Natural killer cell (primary cell): ENCODE data around the gene MACROD2. TPM values are rescaled to one million over a fixed set of nuclear protein-coding genes. Genes with fewer than 3 reads are reported as not detected.

Experiments
- ATAC-seq, 3 donors: fragments of 150-1000 bp in 2 of 3; fragments of 200-7000 bp in 1 of 3; cut with Tn5 transposase; 1 replicate in 1 of 3; 2 replicates in 2 of 3; pipeline ENCODE4 v1.10.0; 2021; ENCODE audit warnings: mild to moderate bottlenecking in 2 of 3, moderate library complexity in 2 of 3
- DNase-seq, 2 donors: peaks; one replicate each; pipeline versions ENCODE4 v3.0.0 to v3.0.0-alpha.2; 2013 to 2021; ENCODE audit warnings: mixed read lengths in 1 of 2
- H3K27ac ChIP-seq: one replicate; pipeline ENCODE4 v1.5.1; 2013; ENCODE audit warnings: mild to moderate bottlenecking, low read length
- H3K27me3 ChIP-seq: one replicate; pipeline ENCODE4 v1.6.1; 2013; ENCODE audit warnings: low read length; ENCODE audit not compliant: control insufficient read depth, insufficient read depth
- H3K36me3 ChIP-seq: one replicate; pipeline ENCODE4 v1.6.1; 2013; ENCODE audit warnings: low read length; ENCODE audit not compliant: control insufficient read depth, insufficient read depth
- H3K4me1 ChIP-seq: one replicate; pipeline ENCODE4 v1.6.1; 2013; ENCODE audit warnings: low read length; ENCODE audit not compliant: control insufficient read depth, insufficient read depth
- H3K4me3 ChIP-seq: one replicate; pipeline ENCODE4 v1.5.1; 2013; ENCODE audit warnings: low read length
- H3K9me3 ChIP-seq: one replicate; pipeline ENCODE4 v1.6.1; 2013; ENCODE audit warnings: low read length; ENCODE audit not compliant: control insufficient read depth, insufficient read depth
- H3K27ac Mint-ChIP-seq, 2 donors: one replicate each; pipeline ENCODE4 v1.8.0; 2022; ENCODE audit warnings: mild to moderate bottlenecking in 2 of 2, mixed read lengths in 2 of 2, moderate library complexity in 1 of 2
- H3K27me3 Mint-ChIP-seq, 2 donors: one replicate each; pipeline ENCODE4 v1.8.0; 2022; ENCODE audit warnings: low read depth in 2 of 2, mixed read lengths in 2 of 2
- H3K36me3 Mint-ChIP-seq: one replicate; pipeline ENCODE4 v1.8.0; 2022; ENCODE audit warnings: mixed read lengths
- H3K4me1 Mint-ChIP-seq, 2 donors: one replicate each; pipeline ENCODE4 v1.8.0; 2022; ENCODE audit warnings: mixed read lengths in 2 of 2
- H3K4me3 Mint-ChIP-seq: one replicate; pipeline ENCODE4 v1.8.0; 2022; ENCODE audit warnings: mild to moderate bottlenecking, moderate library complexity, mixed read lengths
- H3K9me3 Mint-ChIP-seq, 2 donors: one replicate each; pipeline ENCODE4 v1.8.0; 2022; ENCODE audit warnings: mixed read lengths in 2 of 2
- CTCF ChIP-seq: fragments of 200-600 bp; IDR thresholded peaks from one replicate; pipeline ENCODE4 v1.8.0; 2022; ENCODE audit warnings: antibody characterized with exemption
- WGBS: methylation state at CpG from one replicate; pipeline ENCODE4 v1.1.7; 2013; ENCODE audit warnings: missing lambda C conversion rate; ENCODE audit not compliant: insufficient coverage; 5-methylcytosine and 5-hydroxymethylcytosine counted together
- intact Hi-C: fragments of 100-400 bp; cut with micrococcal nuclease; formaldehyde crosslinking; loops from one replicate; pipeline ENCODE4 v1.14.2; 2022
- total RNA-seq, 4 donors: library from RNA; stranded (reverse); fragments of 120-200 nt in 1 of 4; gene quantifications; one replicate each; pipeline versions ENCODE4 v1.2.3 to v1.2.4, GENCODE V29; 2013 to 2022

MACROD2 gene
- total RNA-seq, 3 donors from 2014 or later (not counting 1 experiment from before 2014, with no cell fraction given) = 0.19 to 0.88 TPM; not detected in 1

GRCh38 chr20:15069355-15069754 is 1074.0 kb downstream of the MACROD2 start:
- DNase-seq = no peak

GRCh38 chr20:15071085-15071808 is 1075.9 kb downstream of the MACROD2 start:
- H3K9me3 Mint-ChIP-seq = peaks cover 12 to 17% of the 10 kb centered on the region in 2 donors
- Histone ChIP-seq H3K9me3 (no peaks in the 10 kb centered on the region), H3K27ac (no peak overlapping the region), H3K36me3 (no peaks in the 10 kb centered on the region), H3K4me1 (no peaks in the 10 kb centered on the region), H3K27me3 (no peaks in the 10 kb centered on the region), H3K4me3 (no peak overlapping the region)
- WGBS = 88% methylated on average over 2 of the region's 2 CpGs
- H3K36me3 Mint-ChIP-seq = no peaks in the 10 kb centered on the region
- no peaks in the 10 kb centered on the region for H3K27me3 Mint-ChIP-seq
- H3K4me3 Mint-ChIP-seq = no peak overlapping the region
- no peak overlapping the region for H3K27ac Mint-ChIP-seq
- intact Hi-C loops = loop anchor here (10.0 kb wide), 1 partner anchor 56 kb away; no protein-coding TSS in a partner anchor
- no peak for TF ChIP-seq CTCF
- H3K4me1 Mint-ChIP-seq = no peaks in the 10 kb centered on the region
- no peak for ATAC-seq
- no peak for DNase-seq

More at GRCh38 chr20:15069355-15069754, 1074.0 kb downstream of the MACROD2 start:
- Histone ChIP-seq H3K36me3 (no peaks in the 10 kb centered on the region), H3K4me3 (no peak overlapping the region), H3K27me3 (no peaks in the 10 kb centered on the region), H3K9me3 (no peaks in the 10 kb centered on the region), H3K27ac (no peak overlapping the region), H3K4me1 (no peaks in the 10 kb centered on the region)
- ATAC-seq = no peak
- H3K36me3 Mint-ChIP-seq = no peaks in the 10 kb centered on the region
- TF ChIP-seq CTCF = no peak
- intact Hi-C loops = no loop called here
- H3K27me3 Mint-ChIP-seq = no peaks in the 10 kb centered on the region
- H3K4me1 Mint-ChIP-seq = no peaks in the 10 kb centered on the region
- 84% methylated on average over 2 of the region's 2 CpGs for WGBS
- no peak overlapping the region for H3K27ac Mint-ChIP-seq
- H3K4me3 Mint-ChIP-seq = no peak overlapping the region
- peaks cover 11 to 12% of the 10 kb centered on the region in 2 donors for H3K9me3 Mint-ChIP-seq

- no peak for TF ChIP-seq CTCF
- no peaks in the 10 kb centered on the region for H3K9me3 ChIP-seq
- no peak overlapping the region for H3K4me3 ChIP-seq
- no peaks in the 10 kb centered on the region for H3K36me3 ChIP-seq
- DNase-seq (no peak), ATAC-seq (no peak)
- no peaks in the 10 kb centered on the region for H3K4me1 ChIP-seq
- no peak overlapping the region for H3K27ac ChIP-seq
- peaks cover 12 to 17% of the 10 kb centered on the region in 2 donors for H3K9me3 Mint-ChIP-seq
- H3K27me3 Mint-ChIP-seq = no peaks in the 10 kb centered on the region
- intact Hi-C loops = loop anchor here (10.0 kb wide), 1 partner anchor 58 kb away; no protein-coding TSS in a partner anchor
- H3K4me3 Mint-ChIP-seq = no peak overlapping the region
- no peak overlapping the region for H3K27ac Mint-ChIP-seq
- no peaks in the 10 kb centered on the region for H3K4me1 Mint-ChIP-seq
- no peaks in the 10 kb centered on the region for H3K27me3 ChIP-seq
- no peaks in the 10 kb centered on the region for H3K36me3 Mint-ChIP-seq
These were observed 1077.0 kb downstream of the MACROD2 start for GRCh38 chr20:15072316-15072715.
